OCI-LY7 (cell line): ENCODE data around the gene CD2AP. TPM values are rescaled to one million over a fixed set of nuclear protein-coding genes. Genes with fewer than 3 reads are reported as not detected.

Experiments
- BruUV-seq: library from RNA; stranded (reverse); fragments of 400-500 nt; replicated peaks from 2 replicates; lab custom pipeline; 2021; lab: Mats Ljungman, UMichigan
- CTCF ChIA-PET: fragments of 300-600 bp; sonication (Branson Sonifier 250); formaldehyde crosslinking; loops from one replicate; lab custom pipeline; 2022; ENCODE audit warnings: antibody characterized with exemption; ENCODE audit not compliant: unreplicated experiment; lab: Charles Lee
- POLR2A ChIA-PET: fragments of 300-600 bp; sonication (Branson Sonifier 250); formaldehyde crosslinking; loops from one replicate; lab custom pipeline; 2022; ENCODE audit warnings: antibody characterized with exemption; lab: Charles Lee
- DNase-seq: peaks from one replicate; pipeline ENCODE4 v3.0.0-alpha.2; 2015; ENCODE audit warnings: low spot score
- H2AFZ ChIP-seq: fragments of 200-600 bp; sonication (generic), shearing (Covaris generic); 2 replicates; pipeline ENCODE4 v1.6.1; 2014; ENCODE audit warnings: mild to moderate bottlenecking, antibody characterized with exemption, low read length, moderate library complexity
- H3K27ac ChIP-seq: fragments of 200-600 bp; sonication (generic); 2 replicates; pipeline ENCODE4 v1.5.1; 2014; ENCODE audit warnings: mixed run types, low read depth, mild to moderate bottlenecking, moderate library complexity, low read length, inconsistent platforms; ENCODE audit not compliant: poor library complexity, severe bottlenecking
- H3K36me3 ChIP-seq: fragments of 200-600 bp; sonication (generic); 2 replicates; pipeline ENCODE4 v1.6.1; 2014; ENCODE audit warnings: mild to moderate bottlenecking, antibody characterized with exemption, low read length, moderate library complexity, mixed read lengths; ENCODE audit not compliant: insufficient read depth
- H3K4me1 ChIP-seq: fragments of 200-600 bp; sonication (generic); 2 replicates; pipeline ENCODE4 v1.5.1; 2014; ENCODE audit warnings: mild to moderate bottlenecking, low read length; ENCODE audit not compliant: insufficient read depth, poor library complexity, severe bottlenecking
- H3K4me2 ChIP-seq: fragments of 200-600 bp; sonication (generic); 2 replicates; pipeline ENCODE4 v1.6.1; 2014; ENCODE audit warnings: mild to moderate bottlenecking, low read length
- H3K4me3 ChIP-seq: fragments of 200-600 bp; sonication (generic); 2 replicates; pipeline ENCODE4 v1.5.1; 2014; ENCODE audit warnings: mild to moderate bottlenecking, low read depth, low read length; ENCODE audit not compliant: poor library complexity, severe bottlenecking
- H3K79me2 ChIP-seq: fragments of 200-600 bp; sonication (generic); 2 replicates; pipeline ENCODE4 v1.6.1; 2016; ENCODE audit warnings: low read depth, mild to moderate bottlenecking, low read length, moderate library complexity, mixed read lengths; ENCODE audit not compliant: insufficient read depth
- H3K9me2 ChIP-seq: fragments of 200-600 bp; sonication (generic); 2 replicates; pipeline ENCODE4 v1.6.1; 2016; ENCODE audit warnings: mild to moderate bottlenecking, low read length, mixed read lengths; ENCODE audit not compliant: insufficient read depth
- H3K9me3 ChIP-seq: fragments of 200-600 bp; sonication (generic); 2 replicates; pipeline ENCODE4 v1.6.1; 2014; ENCODE audit warnings: mild to moderate bottlenecking, mixed run types, low read length, mixed read lengths
- H4K20me1 ChIP-seq: fragments of 200-600 bp; sonication (generic); 2 replicates; pipeline ENCODE4 v1.6.1; 2014; ENCODE audit warnings: mild to moderate bottlenecking, antibody characterized with exemption, low read length, moderate library complexity, mixed read lengths; ENCODE audit not compliant: insufficient read depth
- EZH2phosphoT487 ChIP-seq: fragments of 200-600 bp; sonication (generic); IDR thresholded peaks from 2 replicates; pipeline ENCODE4 v1.6.1; 2018; ENCODE audit warnings: low read depth, borderline replicate concordance, mild to moderate bottlenecking, mixed run types, antibody characterized with exemption, low read length, moderate library complexity, mixed read lengths
- intact Hi-C: fragments of 100-400 bp; cut with micrococcal nuclease; formaldehyde crosslinking; loops from one replicate; pipeline ENCODE4 v1.10.0; 2022; ENCODE audit not compliant: unreplicated experiment
- total RNA-seq, 2 experiments: library from RNA; depleted of rRNA in 1 of 2; stranded (reverse); fragments of >200 nt in 1 of 2; shearing (Covaris generic) in 1 of 2; gene quantifications; 2 replicates each; pipeline ENCODE4 v1.2.3, GENCODE V29; 2014 to 2022
- TF ChIP-seq, protein P1 (sequence below): fragments of 200-600 bp; sonication (generic); conservative IDR thresholded peaks from 2 replicates; pipeline ENCODE4 v1.5.1; 2014; ENCODE audit warnings: mild to moderate bottlenecking, antibody characterized with exemption, low read length, moderate library complexity, mixed read lengths

Gene CD2AP
- total RNA-seq, 2 experiments from 2014 or later: 26.6 to 58.0 TPM

DNA sequence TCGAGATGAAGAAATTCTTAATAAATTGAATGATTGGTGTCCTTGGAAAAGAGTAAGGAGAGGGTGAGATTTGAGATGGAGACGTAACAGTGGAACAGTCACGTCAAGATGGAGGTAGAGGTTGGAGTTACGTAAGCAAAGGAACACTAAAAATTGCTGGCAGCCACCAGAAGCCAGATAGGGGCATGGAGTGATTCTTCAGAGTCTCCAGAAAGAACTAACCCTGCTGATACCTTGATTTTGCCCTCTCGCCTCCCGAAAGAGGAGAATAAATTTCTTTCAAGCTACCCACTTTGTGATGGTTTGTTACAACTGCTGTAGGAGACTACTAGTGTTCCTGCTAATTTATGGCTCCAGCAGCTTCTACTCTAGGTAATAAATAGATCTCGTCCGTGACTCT, 17.6 kb downstream of the CD2AP start:
- no peak for DNase-seq
- POLR2A ChIA-PET: interaction anchor here (0.5 kb wide), 1 partner anchor 87 kb away, joined by 8 read pairs; no protein-coding TSS in a partner anchor
- H3K4me1 ChIP-seq: peaks cover 15% of the 10 kb centered on the region
- TF ChIP-seq, protein P1, sequence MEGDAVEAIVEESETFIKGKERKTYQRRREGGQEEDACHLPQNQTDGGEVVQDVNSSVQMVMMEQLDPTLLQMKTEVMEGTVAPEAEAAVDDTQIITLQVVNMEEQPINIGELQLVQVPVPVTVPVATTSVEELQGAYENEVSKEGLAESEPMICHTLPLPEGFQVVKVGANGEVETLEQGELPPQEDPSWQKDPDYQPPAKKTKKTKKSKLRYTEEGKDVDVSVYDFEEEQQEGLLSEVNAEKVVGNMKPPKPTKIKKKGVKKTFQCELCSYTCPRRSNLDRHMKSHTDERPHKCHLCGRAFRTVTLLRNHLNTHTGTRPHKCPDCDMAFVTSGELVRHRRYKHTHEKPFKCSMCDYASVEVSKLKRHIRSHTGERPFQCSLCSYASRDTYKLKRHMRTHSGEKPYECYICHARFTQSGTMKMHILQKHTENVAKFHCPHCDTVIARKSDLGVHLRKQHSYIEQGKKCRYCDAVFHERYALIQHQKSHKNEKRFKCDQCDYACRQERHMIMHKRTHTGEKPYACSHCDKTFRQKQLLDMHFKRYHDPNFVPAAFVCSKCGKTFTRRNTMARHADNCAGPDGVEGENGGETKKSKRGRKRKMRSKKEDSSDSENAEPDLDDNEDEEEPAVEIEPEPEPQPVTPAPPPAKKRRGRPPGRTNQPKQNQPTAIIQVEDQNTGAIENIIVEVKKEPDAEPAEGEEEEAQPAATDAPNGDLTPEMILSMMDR: no peak
- no peak for TF ChIP-seq EZH2phosphoT487
- peaks cover 46% of the 10 kb centered on the region for H4K20me1 ChIP-seq
- CTCF ChIA-PET: no interaction called here
- peaks cover 100% of the 10 kb centered on the region for H3K79me2 ChIP-seq
- H3K36me3 ChIP-seq: 0 out of 2 replicates have a peak, but pooled peaks cover 8% of the 10 kb centered on the region
- no peak overlapping the region for H2AFZ ChIP-seq
- no TSS peak for BruUV-seq
- H3K9me2 ChIP-seq: no peaks in the 10 kb centered on the region
- H3K4me3 ChIP-seq: no peak overlapping the region
- intact Hi-C loops: no loop called here
- 0 out of 2 replicates have a peak, but pooled peaks cover 6% of the 10 kb centered on the region for H3K9me3 ChIP-seq
- H3K4me2 ChIP-seq: no peak overlapping the region
- no peak overlapping the region for H3K27ac ChIP-seq

DNA sequence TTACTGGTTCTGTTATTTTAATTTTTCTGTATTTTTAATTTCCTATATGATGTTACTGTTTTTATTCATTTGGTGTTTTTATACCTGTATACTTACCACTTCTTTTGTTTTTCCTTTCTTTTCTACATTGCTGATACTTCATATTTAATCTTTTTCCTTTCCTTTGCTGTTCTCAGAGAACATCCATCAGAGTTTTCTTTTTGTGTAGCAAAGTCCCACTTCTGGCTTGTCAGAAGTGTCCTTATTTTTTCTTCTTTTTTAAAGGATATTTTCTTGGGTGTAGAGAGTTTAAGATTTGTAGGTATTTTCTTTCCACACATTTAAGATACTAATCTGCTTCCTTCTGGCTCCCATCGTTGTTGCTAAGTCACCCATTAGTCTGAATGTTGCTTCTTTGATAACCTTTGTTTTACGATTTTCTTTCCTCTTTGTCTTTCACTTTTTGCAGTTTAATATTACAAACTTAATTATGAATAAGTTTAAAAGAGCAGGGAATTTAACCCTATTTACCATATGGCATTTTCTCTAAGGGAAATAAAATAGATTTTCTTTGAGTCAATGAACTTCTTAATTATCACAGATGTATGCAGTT, 18.5 kb downstream of the CD2AP start:
- no TSS peak for BruUV-seq
- H3K4me2 ChIP-seq: no peak overlapping the region

More for the DNA sequence above, 18.5 kb downstream of the CD2AP start:
- TF ChIP-seq, protein P1: no peak
- TF ChIP-seq EZH2phosphoT487: no peak
- H4K20me1 ChIP-seq: peaks cover 41% of the 10 kb centered on the region
- H2AFZ ChIP-seq: no peak overlapping the region
- DNase-seq: no peak
- H3K79me2 ChIP-seq: peaks cover 100% of the 10 kb centered on the region
- intact Hi-C loops: no loop called here
- H3K4me3 ChIP-seq: no peak overlapping the region
- H3K36me3 ChIP-seq: 0 out of 2 replicates have a peak, but pooled peaks cover 8% of the 10 kb centered on the region
- peaks cover 9% of the 10 kb centered on the region for H3K4me1 ChIP-seq
- 0 out of 2 replicates have a peak, but pooled peaks cover 6% of the 10 kb centered on the region for H3K9me3 ChIP-seq
- ChIA-PET CTCF (no interaction called here), POLR2A (interaction anchor here (0.5 to 1.3 kb wide), 3 partner anchors 8 to 88 kb away, joined by 4 to 8 read pairs (median 6); no protein-coding TSS in a partner anchor)
- H3K9me2 ChIP-seq: no peaks in the 10 kb centered on the region
- no peak overlapping the region for H3K27ac ChIP-seq
